ENCODE data around the gene THAP4.
"Not testable (repeated sequence)": the region's sequence is repeated elsewhere in the genome, so short reads cannot be mapped to it uniquely, and the experiment has no call there.

Gene THAP4

GRCh38 chr2:241665731-241666440 is 28.9 kb upstream of the THAP4 start:
- no peak for DNase-seq

- not testable (repeated sequence) for DNase-seq
These were observed 25.8 kb upstream of the THAP4 start for GRCh38 chr2:241662731-241663130.

- DNase-seq, result no peak
These were observed 23.7 kb upstream of the THAP4 start for GRCh38 chr2:241660593-241661213.

- no peak for DNase-seq
These were observed 22.3 kb upstream of the THAP4 start for GRCh38 chr2:241659150-241659739.

GRCh38 chr2:241658296-241658695 is 21.3 kb upstream of the THAP4 start:
- no peak for DNase-seq

- DNase-seq, result no peak
These were observed 20.9 kb upstream of the THAP4 start for GRCh38 chr2:241657786-241658254.

GRCh38 chr2:241656190-241656741 is 19.3 kb upstream of the THAP4 start:
- no peak for DNase-seq

- no peak for DNase-seq
These were observed 18.7 kb upstream of the THAP4 start for GRCh38 chr2:241655516-241656189.

- no peak for DNase-seq
These were observed 17.6 kb upstream of the THAP4 start for GRCh38 chr2:241654551-241654950.

GRCh38 chr2:241653210-241653750 is 16.3 kb upstream of the THAP4 start:
- no peak for DNase-seq

GRCh38 chr2:241652722-241653121 is 15.8 kb upstream of the THAP4 start:
- no peak for DNase-seq

- DNase-seq, result no peak
These were observed 15.2 kb upstream of the THAP4 start for GRCh38 chr2:241652142-241652541.

- no peak for DNase-seq
These were observed 13.0 kb upstream of the THAP4 start for GRCh38 chr2:241649927-241650326.

- no peak for DNase-seq
These were observed 12.4 kb upstream of the THAP4 start for GRCh38 chr2:241649404-241649803.

- DNase-seq, result no peak
These were observed 11.5 kb upstream of the THAP4 start for GRCh38 chr2:241648453-241648852.

- DNase-seq, result no peak
These were observed 9.1 kb upstream of the THAP4 start for GRCh38 chr2:241645915-241646645.

GRCh38 chr2:241645056-241645914 is 8.3 kb upstream of the THAP4 start:
- DNase-seq, result no peak

GRCh38 chr2:241641631-241642030 is 4.7 kb upstream of the THAP4 start:
- no peak for DNase-seq

GRCh38 chr2:241640165-241640795 is 3.3 kb upstream of the THAP4 start:
- DNase-seq, result no peak

- no peak for DNase-seq
These were observed 2.4 kb upstream of the THAP4 start for GRCh38 chr2:241639385-241639784.

- DNase-seq, result no peak
These were observed 2.0 kb upstream of the THAP4 start for GRCh38 chr2:241638940-241639339.

All from GOT3 (cell line).